Stimulated activated CD8-positive, alpha-beta memory T cell treated with anti-CD3 and anti-CD28 coated beads, Interleukin-12 subunit alpha, Interleukin-12 subunit beta, amount 100 ng/mL, for 24 hours (primary cell): ENCODE data around the gene SDR42E2.
"Not testable (repeated sequence)": the region's sequence is repeated elsewhere in the genome, so short reads cannot be mapped to it uniquely, and the experiment has no call there.

Experiments used
- DNase-seq: peaks from one replicate; pipeline ENCODE4 v3.0.0-alpha.2; 2020; ENCODE audit errors: extremely low read depth

SDR42E2 gene

DNA sequence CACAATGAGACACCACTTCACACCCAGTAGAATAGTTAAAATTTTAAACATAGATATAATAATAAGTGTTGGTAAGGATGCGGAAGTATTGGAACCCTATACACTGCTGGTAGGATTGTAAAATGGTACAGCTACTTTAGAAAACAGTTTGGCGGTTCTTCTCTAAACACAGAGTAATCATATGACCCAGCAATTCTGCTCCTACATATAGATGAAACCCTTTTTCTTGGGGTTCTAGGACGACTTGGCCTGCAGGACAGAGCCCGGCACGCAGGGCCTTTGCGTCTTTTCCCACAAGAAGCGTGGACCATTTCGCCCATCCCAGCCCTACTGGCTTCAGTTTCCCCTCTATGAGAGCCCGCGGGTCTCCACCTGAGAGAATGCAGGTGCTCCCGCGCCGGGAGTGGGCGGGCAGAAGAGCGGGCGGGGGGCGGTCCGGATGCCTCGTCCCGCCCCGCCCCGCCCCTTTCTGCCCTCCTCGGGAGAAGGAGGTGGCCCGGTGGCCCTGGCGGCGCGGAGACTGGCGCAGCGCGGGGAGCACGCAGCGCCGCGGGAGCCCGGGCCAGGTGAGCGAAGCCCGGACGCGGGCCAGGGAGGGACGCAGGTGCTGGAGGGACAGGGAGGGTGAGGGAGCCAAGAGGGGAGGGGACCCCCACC is at the start of gene SDR42E2:
SDR42E2 (plus strand) TSS at position 508 of the 657 bp plus-strand sequence. CDS start 3,077 bp downstream, outside the sequence.
- no peak for DNase-seq

DNA sequence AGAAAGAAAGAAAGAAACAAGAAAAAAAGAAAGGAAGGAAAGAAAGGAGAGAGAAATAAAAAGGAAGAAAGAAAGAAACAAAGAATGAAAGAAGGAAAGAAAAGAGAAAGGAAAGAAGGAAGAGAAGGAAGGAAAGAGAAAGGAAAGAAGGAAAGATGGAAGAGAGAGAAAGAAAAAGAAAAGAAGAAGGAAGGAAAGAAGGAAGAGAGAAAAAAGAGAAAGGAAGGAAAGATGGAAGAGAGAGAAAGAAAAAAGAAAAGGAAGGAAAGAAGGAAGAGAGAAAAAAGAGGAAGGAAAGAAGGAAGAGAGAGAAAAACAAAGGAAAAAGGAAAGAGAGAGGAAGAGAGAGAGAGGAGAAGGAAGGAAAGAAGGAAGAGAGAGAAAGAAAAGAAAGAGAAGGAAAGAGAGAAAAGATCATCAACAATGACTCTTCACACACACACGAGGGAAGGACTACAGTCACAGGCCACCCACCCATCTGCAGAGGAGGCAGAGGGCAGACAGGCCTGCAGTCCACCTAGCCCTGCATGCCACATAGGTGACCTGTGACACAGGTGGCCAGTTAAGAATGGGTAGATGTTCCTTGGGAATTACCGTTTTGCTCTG is 46.1 kb upstream of the SDR42E2 start:
- DNase-seq = no peak

DNA sequence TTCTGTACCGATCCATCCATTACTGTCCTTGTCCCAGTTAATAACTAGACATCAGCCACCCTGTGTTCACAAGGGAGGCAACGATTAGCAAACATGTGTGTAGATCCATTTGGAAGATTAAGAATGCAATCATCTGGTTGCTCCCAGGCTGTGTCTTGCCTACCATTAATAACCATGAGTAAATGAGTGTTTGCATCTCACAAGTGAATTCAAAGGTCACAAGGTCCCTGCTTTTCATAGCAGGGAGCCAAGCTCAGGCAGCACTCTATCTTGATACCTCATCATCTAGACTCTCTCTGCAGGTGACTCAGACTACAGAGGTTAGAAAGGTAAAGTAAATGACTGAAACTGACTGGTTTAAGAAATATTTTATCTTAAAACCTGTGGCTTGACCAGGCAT is 44.7 kb upstream of the SDR42E2 start:
- no peak for DNase-seq

DNA sequence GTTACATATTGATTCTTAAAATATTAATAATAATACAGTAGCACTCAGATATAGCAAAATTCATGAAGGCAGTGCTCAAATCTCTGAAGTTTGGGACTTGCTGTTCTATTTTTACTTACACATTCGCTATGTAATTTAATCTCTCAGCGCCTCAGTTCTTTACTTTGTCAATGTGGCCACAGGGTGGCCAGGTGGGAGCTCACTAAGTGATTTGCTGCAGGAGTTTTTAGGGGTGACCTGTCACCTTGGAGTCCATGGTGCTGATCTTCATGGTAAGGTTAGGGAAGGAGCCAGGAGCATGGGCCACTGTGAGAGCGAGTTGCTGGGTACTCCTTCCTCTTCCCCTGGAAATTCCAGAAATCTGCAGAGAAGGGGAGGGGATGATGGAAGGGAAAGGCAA is 41.9 kb upstream of the SDR42E2 start:
- DNase-seq = no peak

DNA sequence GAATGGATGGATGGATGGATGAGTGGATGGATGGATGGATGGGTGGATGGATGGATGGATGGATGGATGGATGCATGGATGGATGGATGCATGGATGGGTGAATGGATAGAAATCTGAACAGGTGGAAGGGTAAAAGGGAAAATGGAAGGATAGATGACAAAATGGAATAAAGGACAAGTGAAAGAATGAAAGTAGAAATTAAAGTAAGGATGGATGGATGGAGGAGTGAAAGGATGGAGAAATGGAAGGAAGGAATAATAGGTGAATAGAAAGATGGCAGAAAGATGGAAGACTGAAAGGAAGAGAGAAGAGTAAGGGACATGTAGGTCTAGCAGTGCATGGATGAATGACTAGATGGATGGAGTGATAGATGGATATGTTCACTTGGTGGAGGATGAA is 40.1 kb upstream of the SDR42E2 start:
- DNase-seq = no peak

DNA sequence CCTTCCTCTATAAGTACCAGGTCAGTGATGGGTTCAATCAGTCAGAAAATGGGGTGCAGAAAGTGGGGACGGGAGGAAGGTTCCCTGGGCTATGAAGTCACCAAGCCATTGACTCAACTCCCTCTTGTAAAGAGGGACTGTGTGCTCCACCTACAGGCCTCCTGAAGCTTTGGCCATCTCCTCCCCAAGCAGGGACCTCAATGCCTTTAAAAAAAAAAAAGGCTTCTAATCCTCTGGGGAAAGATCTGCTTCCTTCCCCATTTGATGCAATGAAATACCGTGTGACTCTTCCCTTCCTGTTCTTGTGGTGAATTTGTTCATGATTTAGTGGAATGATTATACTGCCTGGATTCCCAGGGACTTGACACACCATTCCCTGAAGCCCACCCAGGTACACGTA is 39.2 kb upstream of the SDR42E2 start:
- no peak for DNase-seq

DNA sequence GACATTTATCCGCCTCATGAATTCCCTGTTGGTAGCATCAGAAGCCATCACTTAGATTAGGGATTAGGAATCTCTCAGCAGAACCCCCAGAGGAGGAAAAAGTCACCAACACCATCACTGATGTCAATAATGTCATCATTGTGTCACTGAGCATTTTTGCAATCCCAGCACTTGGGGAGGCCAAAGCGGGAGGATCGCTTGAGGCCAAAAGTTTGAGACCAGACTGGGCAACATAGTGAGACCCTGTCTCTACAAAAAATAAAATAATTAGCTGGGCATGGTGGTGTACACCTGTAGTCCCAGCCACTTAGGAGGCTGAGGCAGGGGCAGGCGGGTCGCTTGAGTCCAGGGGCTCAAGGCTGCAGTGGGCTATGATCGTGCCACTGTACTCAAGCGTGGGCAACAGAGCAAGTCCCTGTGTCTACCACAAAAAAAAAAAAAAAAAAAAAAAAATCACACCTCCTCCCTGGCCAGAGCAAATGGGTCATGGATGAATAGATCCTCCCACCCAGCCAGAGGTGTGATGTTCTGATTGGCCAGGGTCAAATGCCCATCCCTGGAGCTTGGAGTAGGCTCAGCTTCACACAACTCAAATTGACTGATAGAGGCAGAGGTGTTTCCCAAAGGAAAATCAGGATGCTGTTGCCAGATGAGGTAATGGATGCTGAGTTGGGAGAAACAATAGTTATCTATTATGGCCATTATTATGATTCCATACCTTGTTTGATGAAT is 38.4 kb upstream of the SDR42E2 start:
- DNase-seq = no peak

DNA sequence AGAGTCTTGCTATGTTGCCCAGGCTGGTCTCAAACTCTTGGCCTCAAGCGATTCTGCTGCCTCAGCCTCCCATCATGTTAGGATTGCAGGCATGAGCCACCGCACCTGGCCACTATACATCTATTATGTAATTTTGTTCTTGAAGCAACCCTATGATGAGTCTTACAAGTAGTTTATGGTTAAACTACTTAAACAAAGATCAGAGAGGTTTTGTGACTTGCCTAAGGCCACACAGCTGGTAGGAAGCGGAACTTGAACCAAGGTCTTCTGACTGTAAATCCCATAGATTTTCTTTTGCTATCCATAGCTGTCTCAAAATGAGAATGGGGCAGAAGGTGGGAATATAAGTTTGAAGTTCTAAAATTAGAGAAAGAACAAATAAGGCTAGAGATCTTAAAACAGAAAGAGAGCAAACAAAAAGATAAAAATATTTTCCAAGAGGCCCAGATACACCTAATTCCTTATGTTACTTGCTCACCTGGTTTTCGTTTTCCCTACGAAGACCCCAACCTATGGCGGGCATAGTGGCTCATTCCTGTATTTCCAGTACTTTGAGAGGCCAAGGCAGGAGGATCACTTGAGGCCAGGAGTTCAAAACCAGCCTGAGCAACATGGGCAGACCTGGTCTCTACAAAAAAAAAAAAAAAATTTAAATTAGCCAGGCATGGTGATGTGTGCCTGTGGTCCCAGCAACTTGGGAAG is 37.6 kb upstream of the SDR42E2 start:
- DNase-seq = no peak

DNA sequence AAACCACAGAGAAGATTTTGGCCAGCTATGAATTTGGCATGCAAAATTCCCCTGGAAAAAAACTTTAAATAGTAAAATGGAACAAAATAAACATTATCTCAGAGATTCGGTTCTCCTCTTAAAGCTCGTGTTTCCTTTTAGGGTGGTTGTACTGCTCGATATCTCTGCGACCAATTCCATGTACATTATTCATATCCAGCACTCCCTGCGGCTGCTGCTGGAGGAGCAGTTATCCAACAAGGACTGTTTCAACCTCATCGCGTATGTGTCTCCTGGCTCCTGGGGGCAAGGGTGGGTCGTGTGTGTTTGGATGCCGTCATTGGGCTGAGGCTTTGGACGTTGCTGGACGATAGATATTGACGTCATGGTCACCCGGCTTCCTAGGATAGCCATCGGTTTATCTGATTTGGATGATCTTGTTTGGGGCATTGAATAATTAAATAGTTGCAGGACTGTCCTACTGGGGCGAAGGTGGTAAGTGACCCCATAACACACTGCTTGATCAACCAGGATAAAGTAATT is 36.2 kb upstream of the SDR42E2 start:
- DNase-seq = no peak

DNA sequence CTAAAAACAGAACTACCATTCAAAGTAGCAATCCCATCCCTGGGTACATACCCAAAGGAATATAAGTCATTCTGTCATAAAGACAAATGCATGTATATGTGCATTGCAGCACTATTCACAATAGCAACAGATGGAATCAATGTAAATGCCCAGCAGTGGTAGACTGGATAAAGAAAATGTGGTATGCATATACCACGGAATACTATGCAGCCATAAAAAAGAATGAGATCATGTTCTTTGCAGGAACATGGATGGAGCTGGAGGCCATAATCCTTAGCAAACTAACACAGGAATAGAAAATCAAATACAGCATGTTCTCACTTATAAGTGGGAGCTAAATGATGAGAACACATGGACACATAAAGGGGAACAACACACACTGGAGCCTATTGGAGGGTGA is 33.8 kb upstream of the SDR42E2 start:
- DNase-seq = not testable (repeated sequence)

DNA sequence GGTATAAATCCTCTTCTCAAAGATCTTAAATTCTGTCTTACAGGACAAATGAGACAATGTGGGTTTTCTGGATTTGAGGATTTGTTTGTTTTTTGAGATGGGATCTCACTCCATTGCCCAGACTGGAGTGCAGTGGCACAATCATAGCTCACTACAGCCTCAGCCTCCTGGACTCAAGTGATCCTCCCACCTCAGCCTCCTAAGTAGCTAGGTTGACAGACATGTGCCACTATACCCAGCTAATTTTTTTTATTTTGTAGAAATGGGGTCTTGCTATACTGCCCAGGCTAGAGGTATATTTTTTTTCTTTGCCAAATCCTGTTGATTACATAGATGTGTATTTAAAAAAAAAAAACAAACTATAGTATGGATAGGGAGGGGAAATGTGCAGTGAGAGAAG is 31.8 kb upstream of the SDR42E2 start:
- DNase-seq = no peak

DNA sequence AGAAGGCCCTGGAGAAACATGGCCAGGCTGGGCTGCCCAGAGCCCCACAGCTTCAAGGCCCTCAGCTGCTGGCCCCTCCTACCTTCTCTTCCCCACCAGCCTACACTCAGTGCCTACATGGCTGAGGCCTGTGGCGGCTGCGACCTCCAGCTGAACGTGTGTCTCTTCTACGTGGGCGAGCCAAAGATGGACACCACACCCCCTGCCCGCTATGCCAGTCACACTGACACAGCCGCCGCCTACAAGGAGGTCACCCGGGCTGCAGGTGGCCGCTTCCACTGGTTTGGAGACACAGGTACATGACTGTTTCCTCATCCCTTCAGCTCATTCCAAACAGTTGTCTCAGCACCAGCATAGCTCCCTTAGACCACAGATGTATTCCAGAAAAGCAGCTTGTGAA is 29.5 kb upstream of the SDR42E2 start:
- DNase-seq = no peak

DNA sequence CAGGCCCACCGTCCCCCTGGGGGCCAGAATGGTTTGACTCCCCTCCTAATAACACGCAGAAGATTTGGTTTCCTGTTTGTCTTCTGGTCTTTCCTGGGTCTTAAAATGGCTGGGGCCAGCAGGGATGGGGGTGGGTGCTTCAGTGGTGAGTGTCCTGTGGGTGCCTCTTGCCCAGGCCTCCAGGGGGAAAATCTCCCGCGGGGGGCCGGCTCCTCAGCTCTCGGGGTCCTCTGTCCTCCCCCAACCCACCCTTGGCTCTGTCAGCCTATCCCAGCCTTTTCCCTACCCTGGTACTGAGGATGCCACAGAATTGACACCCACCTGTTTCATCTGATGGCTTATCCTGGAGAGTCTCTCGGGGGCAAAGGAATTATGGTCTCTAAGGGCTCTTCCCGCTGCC is 23.8 kb upstream of the SDR42E2 start:
- no peak for DNase-seq

DNA sequence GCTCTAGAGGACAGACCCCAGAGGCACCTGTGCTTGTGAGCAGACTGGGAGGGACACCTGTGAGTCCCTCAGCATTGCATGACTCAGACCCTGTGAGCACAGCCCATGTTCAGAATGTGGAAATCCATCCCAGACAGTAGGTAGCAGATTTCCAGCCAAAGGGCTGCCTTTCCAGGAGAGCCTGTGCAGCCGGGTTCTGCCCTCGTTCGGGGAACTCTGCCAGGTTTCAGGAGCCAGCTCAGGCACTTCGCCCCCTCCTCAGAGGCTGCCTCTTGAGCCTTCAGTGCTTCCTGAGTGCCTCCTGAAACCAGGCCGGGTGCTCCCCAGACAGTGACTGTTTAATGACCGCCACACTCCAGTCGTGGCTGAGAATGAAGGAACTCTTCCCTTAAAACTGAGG is 23.3 kb upstream of the SDR42E2 start:
- no peak for DNase-seq

DNA sequence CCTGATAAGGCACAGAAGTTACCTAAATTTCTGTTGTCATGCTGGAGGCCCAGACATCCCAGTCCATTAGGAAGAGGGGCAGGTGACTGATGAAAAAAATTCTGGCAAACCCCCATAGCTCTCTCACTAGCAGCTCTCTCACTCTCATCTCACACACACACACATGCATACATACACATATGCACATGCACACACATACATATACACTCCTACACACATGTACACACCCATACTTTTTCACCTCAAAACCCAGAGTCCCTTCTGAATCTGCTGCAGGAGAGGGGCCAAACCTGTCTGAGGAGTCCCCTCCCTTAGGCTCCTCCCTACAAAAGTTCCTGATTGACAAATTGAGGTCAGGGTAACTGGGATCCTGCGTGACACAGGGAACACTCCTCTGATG is 22.6 kb upstream of the SDR42E2 start:
- no peak for DNase-seq

DNA sequence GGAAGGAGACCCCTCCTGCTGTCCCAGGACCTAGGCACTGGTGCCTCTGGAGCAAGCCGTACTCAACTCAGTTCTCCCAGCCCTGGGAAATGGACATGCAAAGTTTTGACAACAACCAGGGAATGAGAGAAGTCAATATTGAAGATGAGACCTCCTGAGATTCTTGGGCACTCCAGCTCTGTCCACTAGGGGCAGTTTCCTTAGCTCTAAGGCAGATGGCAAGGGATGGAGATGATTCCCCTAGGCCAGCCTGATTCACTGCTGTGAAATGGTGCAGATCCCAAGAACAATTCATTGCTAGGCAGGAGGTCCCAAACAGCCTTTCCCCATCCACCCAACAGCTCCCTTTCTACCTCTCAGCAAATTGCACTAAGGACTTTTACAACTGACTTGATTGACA is 20.5 kb upstream of the SDR42E2 start:
- DNase-seq = no peak

DNA sequence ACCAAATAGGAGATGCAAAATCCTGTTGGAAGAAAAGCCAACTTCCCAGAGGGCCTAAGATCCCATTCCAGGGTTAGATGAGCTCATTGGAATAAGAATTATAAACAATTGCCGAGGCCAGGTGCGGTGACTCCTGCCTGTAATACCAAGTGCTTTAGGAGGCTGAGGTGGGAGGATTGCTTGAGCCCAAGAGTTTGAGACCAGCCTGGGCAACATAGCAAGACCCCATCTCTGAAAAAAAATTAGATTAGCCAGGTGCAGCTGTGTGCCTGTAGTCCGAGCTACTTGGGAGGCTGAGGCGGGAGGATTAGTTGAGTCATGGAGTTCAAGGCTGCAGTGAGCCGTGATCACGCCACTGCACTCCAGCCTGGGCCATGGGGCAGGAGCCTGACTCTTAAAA is 17.8 kb upstream of the SDR42E2 start:
- no peak for DNase-seq

DNA sequence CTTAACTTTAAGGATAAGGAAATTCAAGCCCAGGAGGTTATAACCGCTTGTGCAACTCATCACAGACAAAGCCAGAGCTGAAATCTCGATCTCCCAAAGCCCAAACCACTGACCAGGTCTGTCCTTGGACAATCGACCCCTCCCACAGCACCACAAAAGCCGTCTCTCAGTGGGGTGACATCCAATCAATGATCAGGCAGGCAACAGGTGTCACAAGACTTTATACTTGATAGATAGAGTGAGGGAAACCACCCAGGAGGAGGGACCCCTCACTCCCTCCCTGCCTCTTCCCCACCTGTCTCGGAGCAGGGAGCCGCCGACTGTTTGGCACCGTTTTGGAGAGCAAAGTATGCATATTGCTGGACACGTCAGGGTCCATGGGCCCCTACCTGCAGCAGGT is 14.5 kb upstream of the SDR42E2 start:
- no peak for DNase-seq

DNA sequence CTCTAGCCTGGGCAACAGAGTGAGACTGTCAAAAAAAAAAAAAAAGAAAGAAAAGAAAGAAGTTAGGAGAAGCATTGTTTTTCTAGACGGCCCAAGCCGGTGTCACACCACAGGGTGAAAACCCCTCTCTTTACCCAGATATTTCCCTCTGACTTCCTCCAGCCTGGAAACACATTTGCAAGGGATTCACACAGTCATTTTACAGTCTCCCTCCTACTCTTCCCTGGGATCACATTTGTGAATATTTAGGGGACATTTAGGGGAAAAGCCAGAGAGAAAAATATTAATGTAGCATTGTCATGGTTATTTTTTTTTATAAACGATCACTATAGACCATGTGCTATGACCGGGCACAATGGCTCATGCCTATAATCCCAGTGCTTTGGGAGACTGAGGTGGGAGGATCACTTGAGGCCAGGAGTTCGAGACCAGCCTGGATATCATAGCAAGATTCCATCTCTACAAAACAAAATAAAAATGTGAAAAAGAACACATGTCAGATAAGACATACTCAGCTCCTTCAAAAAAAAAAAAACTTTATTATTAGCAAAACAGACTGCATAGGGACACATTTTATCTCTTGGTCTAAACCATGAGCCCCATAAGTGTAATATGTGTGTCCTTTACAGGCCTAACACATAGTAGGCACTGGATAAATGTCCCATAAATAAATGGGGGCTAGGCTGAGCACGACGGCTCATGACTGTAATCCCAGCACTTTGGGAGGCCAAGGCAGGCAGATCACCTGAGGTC is 10.9 kb upstream of the SDR42E2 start:
- no peak for DNase-seq

DNA sequence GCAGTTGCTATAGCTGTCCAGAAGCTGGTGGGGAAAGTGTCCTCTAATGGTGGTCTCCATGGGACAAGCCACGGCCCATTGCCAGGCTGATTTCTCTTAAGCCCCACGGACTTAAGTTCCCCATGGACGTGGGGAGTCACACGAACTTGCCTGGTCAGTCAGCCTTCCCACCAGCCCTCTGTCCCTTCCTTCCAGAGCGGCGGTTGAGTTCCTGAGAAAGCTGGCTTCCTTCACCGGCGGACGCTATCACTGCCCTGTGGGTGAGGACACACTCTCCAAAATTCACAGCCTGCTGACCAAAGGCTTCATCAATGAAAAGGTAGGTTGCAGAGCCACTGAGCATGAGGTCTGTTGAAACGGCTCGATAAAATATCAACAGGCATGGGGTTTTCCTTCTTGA is 10.0 kb upstream of the SDR42E2 start:
- no peak for DNase-seq

DNA sequence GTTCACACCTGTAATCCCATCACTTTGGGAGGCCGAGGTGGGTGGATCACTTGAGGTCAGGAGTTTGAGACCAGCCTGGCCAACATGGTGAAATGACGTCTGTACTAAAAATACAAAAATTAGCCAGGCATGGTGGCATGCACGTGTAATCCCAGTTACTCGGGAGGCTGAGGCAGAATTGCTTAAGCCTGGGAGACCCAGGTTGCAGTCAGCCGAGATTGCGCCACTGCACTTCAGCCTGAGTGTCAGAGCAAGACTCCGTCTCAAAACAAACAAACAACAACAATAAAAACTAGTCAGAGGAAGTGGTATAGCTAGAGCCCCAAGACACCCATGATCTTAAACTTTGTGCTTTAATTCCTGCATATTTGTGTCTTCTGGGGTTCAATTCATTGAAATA is 9.2 kb upstream of the SDR42E2 start:
- not testable (repeated sequence) for DNase-seq

DNA sequence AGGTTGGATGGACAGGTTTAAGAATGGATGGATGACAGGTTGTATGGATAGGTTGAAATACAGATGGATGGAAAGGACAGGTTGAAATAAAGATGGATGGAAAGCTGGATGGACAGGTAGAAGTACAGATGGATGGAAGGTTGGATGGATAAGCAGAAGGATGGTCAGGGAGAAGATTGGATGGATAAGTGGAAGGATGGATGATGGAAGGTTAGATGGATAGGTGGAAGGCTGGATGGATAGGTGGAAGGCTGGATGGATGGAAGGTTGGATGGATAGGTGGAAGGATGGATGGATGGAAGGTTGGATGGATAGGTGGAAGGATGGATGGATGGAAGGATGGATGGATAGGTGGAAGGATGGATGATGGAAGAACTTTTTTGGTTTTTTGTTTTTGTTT is 905 bp upstream of the SDR42E2 start:
- DNase-seq = no peak
